H54 (cell line): Measurements from ENCODE around the gene CDH15.

Experiments
- DNase-seq: peaks from one replicate; pipeline ENCODE4 v3.0.0; 2011; ENCODE audit warnings: low spot score, mixed read lengths; ENCODE audit not compliant: insufficient read length
- FAIRE-seq: peaks from 3 replicates; lab custom pipeline; 2011; peaks lifted over from hg19 to GRCh38; lab: Jason Lieb, UNC
- POLR2A ChIP-seq: IDR thresholded peaks from 2 replicates; pipeline ENCODE4 v1.6.1; 2011; ENCODE audit warnings: low read depth, mild to moderate bottlenecking, low read length

Gene CDH15

GRCh38 chr16:89171216-89172170, at the start of gene CDH15:
Gene CDH15, plus strand, starts transcription at chr16:89171748. Its CDS starts 84 bp downstream, at chr16:89171832.
- FAIRE-seq (no peak), DNase-seq (peak; percentile 92)
- no peak for TF ChIP-seq POLR2A

- no peak for FAIRE-seq
- no peak for DNase-seq
- no peak for TF ChIP-seq POLR2A
These were observed 49.2 kb upstream of the CDH15 start for GRCh38 chr16:89122322-89122851.

DNA sequence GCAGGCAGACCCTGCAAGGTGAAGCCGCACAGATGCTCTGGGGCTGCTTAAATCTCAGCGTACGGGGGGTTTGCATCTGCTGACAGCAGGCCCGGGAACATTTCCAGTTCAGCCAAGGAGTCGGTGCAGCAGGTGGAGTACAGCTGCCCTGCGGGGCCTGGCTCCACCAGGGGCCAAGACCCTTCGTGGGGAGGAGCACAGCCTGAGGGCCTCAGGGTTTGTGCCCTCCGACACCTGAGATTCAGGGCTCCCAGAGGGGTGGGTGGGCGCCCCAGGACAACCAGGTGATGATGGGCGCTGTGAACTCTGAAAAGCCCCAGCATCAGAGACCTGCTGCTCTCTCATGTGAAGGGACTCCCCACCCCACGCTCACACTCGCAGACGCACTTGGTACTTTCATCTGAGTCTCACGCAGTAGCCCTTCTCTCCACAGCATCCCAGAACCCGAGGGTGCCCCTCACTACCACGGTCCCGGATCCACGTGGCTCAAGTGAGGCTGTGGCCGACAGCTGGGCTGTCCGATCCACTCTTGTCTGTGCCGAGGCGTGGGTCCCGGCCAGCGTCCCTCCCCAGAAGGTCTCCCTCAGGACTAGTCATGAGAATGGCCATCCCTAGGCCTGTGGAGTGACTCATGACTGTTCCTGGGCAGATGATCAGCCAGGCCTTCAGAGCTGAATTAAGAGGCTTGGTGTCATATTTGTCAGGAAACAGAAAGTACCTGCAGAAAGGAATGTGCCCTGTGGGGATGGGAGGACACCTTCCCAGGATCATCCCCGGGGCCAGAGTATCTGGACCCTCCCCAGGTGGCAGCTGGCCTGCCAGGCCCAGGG, 48.3 kb upstream of the CDH15 start:
- FAIRE-seq (no peak), DNase-seq (no peak)
- TF ChIP-seq POLR2A, result no peak

- no peak for TF ChIP-seq POLR2A
- DNase-seq (no peak), FAIRE-seq (no peak)
These were observed 47.8 kb upstream of the CDH15 start for GRCh38 chr16:89123831-89124100.

DNA sequence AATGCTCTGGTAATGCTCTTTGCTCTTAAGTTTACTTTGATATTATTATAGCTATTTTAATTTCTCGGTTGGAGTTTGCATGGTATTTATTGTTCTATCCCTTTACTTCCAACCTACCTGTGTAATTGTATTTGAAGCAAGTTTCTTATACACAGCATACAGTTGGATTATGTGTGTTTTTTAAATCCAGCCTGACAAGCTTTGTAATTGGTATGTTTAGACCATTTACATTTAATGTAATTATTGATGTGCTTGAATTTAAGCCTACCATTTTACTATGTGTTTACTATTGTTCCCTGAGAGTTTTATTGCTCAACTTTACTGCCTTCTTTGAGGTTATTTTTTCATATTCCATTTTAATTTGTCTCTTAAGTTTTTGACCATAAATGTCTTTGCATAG, 42.2 kb upstream of the CDH15 start:
- DNase-seq, result no peak
- no peak for FAIRE-seq
- TF ChIP-seq POLR2A, result no peak

DNA sequence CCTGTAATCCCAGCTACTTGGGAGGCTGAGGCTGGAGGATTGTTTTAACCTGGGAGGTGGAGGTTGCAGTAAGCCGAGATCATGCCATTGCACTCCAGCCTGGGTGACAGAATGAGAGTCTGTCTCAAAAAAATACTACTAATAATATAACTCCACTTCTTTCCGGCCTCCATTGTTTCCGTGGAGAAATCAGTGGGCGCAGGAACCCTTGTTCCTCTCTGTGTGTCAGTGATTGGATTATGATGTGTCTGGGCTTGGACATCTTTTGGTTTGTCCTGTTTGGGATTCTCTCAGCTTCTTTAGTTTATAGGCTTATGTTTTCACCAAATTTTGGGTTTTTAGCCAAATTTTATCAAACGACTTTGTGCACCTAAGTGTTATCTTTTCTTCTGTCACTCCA, 41.1 kb upstream of the CDH15 start:
- no peak for FAIRE-seq
- no peak for DNase-seq
- TF ChIP-seq POLR2A, result no peak

DNA sequence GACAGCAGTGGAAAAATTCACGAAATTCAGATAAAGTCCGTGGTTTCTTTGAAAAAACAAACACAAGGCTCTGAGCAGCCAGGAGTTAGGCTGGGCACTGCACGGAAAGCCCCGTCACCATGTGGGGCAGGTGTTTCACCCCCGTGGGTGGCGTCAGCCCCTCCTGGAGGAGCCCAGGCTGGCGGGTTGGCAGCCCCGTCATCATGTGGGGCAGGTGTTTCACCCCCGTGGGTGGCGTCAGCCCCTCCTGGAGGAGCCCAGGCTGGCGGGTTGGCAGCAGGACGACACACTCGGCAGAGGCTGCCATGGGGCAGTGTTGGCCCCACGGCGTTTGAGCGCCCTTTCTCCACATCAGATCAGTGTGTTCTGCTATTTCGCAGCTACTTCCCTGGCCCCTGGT, 39.8 kb upstream of the CDH15 start:
- TF ChIP-seq POLR2A, result no peak
- no peak for FAIRE-seq
- no peak for DNase-seq

DNA sequence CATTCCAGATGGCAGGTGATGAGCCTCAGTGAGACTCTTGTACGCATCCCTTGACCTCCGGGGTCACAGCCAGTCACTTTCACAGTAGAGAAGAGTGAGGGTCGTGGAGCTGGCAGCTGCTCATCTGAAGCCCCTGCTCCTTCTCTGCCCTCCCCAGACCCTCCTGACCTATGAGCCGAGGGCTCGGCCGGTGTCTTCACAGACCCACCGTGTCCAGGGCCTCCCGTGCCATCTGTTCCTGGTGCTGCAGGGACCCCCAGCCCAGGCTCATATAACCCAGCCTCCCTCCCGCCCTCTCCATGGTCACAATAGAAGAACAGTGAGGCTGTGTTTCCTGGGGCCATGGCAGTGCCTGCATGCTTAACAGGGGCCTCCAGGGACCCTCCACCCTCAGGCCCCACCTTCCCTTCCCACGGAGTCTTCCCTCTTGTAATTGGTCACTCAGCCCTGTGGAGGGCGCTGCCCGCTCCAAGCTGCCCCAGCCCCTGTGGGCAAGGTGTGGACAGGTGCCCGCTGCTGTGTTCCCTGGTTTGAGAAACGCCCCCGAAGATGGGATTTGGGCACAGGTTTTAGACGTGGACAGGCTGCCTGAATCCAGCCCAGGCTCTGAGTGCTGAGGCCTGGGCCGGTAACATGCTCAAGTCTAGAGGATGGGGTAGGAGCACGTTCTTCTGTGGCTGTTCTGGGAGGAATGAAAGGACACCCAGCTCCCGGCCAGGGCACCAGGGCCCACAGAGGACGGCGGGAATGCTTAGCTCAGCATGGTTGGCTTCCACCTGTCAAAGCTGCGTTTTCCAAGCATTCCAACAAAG, 39.1 kb upstream of the CDH15 start:
- no peak for DNase-seq
- TF ChIP-seq POLR2A, result no peak
- FAIRE-seq, result no peak

- DNase-seq (no peak), FAIRE-seq (no peak)
- TF ChIP-seq POLR2A, result no peak
These were observed 38.0 kb upstream of the CDH15 start for GRCh38 chr16:89133457-89134127.

DNA sequence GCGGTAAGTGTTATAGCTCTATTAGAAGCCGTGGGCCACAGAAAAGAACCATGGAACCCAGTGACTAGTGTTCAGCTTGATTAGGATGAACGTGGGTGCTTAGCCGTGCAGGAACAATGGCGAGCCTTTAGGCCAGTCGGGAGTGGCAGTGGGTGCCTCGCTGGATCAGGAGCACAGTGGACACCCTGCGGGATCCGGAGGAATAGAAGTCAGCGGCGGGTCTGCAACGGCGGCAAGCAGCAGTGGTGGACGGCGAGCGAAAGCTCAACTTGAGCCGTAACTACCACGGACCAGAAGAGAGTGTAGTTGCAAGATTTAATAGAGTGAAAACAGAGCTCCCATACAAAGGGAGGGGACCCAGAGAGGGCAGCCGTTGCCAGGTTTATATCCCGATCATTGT, 37.3 kb upstream of the CDH15 start:
- TF ChIP-seq POLR2A, result no peak
- FAIRE-seq (no peak), DNase-seq (no peak)

DNA sequence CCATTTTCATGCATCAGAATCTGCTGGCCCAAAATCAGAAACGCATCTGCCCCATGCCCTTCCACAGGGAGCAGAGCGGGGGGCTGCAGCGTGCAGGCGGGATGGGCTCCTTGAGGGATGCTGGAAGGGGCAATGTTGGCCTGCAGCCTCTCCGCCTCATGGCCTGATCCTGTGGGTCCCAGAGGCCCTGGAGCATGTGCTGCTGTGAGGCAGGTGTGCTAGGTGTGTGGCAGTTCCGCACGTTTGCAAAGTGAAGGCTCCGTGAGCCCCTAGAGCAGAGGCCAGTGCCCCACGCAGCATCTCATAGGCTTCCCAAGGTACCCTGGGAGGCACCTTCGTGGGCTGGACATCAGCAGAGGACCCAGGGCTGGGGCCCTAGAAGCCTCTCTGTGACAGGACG, 36.4 kb upstream of the CDH15 start:
- DNase-seq (no peak), FAIRE-seq (no peak)
- no peak for TF ChIP-seq POLR2A

DNA sequence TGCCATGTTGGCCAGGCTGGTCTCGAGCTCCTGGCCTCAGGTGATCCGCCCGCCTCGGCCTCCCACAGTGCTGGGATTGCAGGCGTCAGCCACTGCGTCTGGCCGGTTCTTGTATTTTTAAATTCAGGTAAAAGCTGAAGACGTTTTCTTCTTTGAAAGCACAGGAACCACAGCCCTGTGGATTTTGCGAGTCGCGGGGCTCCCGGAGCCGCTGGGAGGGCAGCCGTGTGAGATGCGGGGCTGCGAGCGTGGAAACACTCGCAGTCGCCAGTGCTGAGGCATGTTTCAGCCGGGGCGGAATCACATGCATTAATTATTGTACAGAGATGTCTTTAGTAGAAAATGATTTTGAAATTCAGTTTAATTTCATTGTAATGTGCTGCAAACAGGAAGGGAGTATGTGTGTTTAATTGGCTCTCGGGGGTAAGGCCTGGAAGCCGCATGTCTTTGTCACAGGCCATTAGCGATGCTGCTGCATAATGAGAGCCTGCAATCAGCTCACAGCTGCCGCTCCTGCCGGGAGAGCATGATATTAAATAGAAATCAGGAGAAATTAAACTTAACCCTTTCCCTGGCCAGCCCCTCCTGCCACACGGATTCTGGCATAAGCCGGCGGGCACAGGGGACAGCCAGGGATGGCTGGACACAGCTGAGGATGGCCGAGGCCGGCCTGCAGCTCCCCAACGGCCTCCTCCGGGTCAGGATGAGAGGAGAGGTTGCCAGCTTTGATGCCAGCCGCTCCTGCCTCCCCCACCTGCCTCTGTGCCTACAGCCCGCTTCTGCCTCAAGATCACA, 35.4 kb upstream of the CDH15 start:
- FAIRE-seq (no peak), DNase-seq (no peak)
- no peak for TF ChIP-seq POLR2A

GRCh38 chr16:89136931-89137330, 34.6 kb upstream of the CDH15 start:
- FAIRE-seq, result no peak
- no peak for DNase-seq
- no peak for TF ChIP-seq POLR2A
